HG02610 (cell line): Measurements from ENCODE around the gene TCF20.

ENCODE experiments used
- ATAC-seq: cut with Tn5 transposase; IDR thresholded peaks from one replicate; pipeline ENCODE4 v1.9.1; 2021; ENCODE audit warnings: mild to moderate bottlenecking, moderate library complexity; ENCODE audit not compliant: unreplicated experiment

Gene TCF20

DNA sequence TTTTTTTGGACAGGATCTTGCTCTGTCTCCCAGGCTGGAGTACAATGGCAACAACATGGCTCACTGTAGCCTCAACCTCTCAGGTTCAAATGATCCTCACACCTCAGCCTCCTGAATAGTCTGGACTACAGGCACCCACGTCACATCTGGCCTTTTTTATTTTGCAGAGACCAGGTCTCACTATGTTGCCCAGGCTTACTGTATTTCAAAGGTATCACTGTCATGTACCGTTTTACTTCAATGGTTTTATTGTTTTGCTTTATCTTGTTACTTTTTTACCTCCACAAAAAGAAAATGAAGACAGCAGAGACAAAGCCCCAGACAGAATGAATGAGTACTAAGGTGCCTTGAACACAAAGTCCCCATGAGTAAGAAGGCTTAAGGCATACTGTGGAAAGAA is 5.1 kb downstream of the TCF20 start:
- no peak for ATAC-seq

GRCh38 chr22:42263944-42264343 is 6.5 kb downstream of the TCF20 start:
- ATAC-seq = no peak

- no peak for ATAC-seq
These were observed 7.5 kb downstream of the TCF20 start for GRCh38 chr22:42262964-42263363.

DNA sequence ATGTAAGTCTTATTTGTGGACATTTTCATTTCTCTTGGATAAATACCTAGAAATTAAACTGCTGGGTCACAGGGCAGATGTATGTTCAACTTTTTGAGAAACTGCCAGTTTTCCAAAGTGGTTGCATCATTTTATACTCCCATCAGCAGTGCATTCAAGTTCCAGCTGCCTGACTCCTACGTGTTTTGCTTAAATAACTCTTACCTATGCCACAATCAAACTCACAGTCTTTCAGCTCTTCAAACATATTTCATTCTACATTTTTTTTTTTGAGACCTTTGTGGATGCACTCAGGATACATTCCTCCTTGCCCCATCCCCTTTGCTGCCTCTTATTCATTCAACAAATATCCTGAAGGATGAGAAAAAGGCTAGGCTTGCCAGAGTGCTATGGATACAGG is 9.2 kb downstream of the TCF20 start:
- no peak for ATAC-seq

DNA sequence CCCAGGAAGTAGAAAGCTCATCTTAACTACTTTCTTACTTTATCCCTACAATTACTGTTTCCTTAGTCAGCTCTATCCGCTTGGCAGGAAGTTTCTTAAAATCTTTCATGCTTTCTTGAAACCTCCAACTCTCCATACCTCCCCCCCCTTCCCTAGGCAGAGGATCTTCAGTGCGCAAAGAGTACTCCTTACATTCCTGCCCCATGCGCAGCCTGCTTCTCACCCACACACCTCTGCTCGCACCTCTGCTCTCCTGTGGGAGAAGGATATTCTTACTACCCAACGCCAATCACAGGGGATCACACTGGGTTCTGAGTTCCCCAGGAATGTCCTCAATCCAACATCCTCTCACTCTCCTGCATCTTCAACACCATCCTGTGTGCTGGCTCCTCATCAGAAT is 12.3 kb downstream of the TCF20 start:
- no peak for ATAC-seq

- ATAC-seq = no peak
These were observed 13.1 kb downstream of the TCF20 start for GRCh38 chr22:42257386-42257785.

DNA sequence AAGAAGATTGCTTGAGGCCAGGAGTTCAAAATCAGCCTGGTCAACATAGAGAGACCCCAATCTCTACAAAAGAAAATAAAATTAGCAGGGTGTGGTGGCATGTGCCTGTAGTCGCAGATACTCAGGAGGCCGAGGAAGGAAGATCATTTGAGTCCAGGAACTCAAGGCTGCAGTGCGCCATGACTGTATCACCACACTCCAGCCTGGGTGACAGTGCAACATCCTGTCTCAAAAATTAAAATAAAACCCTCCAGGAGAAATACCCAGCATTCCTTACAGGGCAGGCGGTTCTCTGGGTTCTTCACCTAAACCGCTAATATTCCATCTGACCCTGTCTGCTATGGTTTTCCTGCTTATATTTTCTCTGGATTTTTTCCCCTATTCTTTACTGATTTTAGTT is 13.5 kb downstream of the TCF20 start:
- ATAC-seq = no peak

- no peak for ATAC-seq
These were observed 14.2 kb downstream of the TCF20 start for GRCh38 chr22:42256220-42256619.

- ATAC-seq = no peak
These were observed 20.6 kb downstream of the TCF20 start for GRCh38 chr22:42249831-42250230.

GRCh38 chr22:42248995-42249394 is 21.5 kb downstream of the TCF20 start:
- no peak for ATAC-seq

DNA sequence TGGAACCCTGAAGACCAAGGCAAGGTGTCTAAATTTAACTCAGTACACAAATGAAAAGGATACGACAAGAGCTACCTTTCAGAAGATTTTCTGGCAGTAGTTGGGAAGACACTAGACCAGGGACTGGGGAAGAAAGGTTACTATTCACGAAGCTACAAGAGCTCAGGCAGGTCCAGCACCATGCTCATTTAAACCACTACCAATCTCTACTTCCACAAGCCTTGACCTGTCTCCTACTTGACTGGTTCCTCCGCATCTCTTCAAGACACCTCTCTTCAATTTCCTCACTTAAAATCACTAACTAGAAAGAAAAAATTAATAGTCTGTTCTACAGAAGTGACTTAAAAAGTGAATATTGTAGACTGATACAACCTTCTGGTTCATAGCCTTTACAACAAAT is 22.9 kb downstream of the TCF20 start:
- no peak for ATAC-seq

- no peak for ATAC-seq
These were observed 26.7 kb downstream of the TCF20 start for GRCh38 chr22:42243802-42244060.

- ATAC-seq = no peak
These were observed 33.6 kb downstream of the TCF20 start for GRCh38 chr22:42236848-42237247.

- no peak for ATAC-seq
These were observed 34.2 kb downstream of the TCF20 start for GRCh38 chr22:42236268-42236667.

DNA sequence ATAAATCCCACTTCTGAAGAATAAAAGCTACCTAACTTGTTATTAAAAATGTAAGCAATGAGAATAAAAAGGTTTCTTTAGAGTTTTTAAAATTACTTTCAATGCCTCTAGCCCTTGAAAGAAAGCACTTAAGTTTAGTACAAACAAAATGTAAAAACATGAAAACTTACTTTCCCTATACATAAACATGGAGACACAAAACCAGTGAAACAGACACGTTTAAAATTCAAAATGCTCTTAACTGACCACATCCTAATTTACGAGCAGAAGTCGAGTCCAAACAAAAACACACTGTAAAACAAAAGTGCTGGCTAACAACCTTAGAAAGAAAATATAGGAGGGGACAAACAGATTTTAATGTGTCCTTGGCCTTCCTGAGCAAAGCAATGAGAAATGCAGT is 36.6 kb downstream of the TCF20 start:
- no peak for ATAC-seq

GRCh38 chr22:42231929-42232328 is 38.5 kb downstream of the TCF20 start:
- ATAC-seq = no peak

GRCh38 chr22:42229455-42230149 is 40.9 kb downstream of the TCF20 start:
- ATAC-seq = no peak

DNA sequence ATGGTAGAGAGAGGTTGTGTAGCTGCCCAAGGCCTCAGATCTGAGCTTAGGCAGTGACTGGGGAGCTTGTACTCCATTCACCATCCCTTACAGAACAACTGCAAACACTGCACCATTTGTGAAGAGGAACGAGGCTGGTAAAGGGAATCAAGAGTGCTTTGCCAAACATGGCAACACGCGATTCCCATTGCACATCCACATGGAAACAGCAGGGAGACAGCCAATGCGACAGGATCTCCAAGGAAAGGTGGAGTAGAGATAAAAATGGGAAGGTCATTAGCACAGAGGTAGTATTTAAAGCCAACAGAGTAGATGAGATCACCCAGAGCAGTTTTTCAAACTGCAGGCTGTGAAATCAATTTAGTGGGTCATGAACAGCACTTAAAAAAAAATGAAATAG is 42.0 kb downstream of the TCF20 start:
- no peak for ATAC-seq

GRCh38 chr22:42227435-42227834 is 43.0 kb downstream of the TCF20 start:
- ATAC-seq = no peak

- no peak for ATAC-seq
These were observed 44.6 kb downstream of the TCF20 start for GRCh38 chr22:42225841-42226240.

DNA sequence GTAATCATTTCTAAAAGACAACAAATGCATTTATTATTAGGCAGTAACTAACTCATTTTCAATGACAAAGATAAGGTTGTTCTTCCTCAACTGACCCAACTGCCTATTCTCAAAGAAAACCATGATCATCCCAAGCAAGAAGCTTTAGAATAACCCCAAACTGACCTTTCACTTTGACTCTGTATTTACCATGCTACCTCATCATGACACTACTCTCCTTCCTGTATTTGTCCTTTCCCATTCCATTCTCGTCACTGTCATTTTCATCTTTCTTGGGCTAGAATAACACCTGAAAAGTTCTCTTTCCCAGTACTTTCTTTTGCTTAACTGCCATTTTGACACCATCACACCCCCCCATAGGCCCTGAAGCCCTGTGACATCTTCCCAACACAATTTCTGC is 48.3 kb downstream of the TCF20 start:
- ATAC-seq = no peak
